GM18870 (cell line): Measurements from ENCODE around the gene HMGB1.

Experiments
- ATAC-seq: cut with Tn5 transposase; IDR thresholded peaks from one replicate; pipeline ENCODE4 v1.9.1; 2021; ENCODE audit warnings: moderate library complexity; ENCODE audit not compliant: unreplicated experiment

HMGB1 gene

DNA sequence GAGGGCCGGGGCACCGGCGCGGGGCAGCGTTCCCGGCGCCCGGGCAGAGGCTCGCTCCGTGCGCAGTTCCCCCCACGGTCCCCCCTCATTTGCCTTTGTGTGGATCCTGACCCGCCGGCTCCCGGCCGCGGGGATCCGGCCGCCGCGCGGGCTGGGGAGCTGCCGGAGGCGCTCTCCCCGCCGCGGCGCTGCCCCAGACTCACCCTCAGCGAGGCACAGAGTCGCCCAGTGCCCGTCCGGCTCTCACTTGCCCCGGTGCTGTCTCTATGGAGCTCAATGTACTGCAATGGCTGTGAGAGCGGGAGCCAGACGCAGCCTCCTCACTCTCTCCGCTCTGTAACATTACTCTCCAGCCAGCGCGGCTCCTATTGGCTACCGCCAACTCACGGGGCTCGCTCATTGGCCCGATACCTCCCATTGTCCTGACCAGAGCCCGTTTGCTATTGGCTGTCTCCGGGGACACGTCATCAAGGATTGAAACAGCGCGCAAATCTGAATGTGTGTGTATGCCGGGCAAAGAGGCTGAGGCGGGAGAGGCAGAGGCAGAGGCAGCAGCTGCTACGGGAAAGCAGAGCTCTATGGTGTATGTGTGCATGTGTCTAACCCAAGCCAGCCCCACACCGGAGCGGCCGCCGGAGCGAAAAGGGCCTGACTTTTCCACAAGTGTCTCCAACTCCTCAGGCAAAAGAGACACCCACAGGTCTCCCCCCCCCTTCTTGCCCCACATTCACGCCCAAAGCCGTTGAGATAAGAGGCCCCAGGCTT, at the start of gene HMGB1:
TSS of gene HMGB1 (minus strand) at position 344 of the 765 bp plus-strand sequence. CDS start 2,256 bp downstream, outside the sequence.
- ATAC-seq: peak; percentile 85

- no peak for ATAC-seq
These were observed 45.2 kb upstream of the HMGB1 start for GRCh38 chr13:30510811-30511371.

DNA sequence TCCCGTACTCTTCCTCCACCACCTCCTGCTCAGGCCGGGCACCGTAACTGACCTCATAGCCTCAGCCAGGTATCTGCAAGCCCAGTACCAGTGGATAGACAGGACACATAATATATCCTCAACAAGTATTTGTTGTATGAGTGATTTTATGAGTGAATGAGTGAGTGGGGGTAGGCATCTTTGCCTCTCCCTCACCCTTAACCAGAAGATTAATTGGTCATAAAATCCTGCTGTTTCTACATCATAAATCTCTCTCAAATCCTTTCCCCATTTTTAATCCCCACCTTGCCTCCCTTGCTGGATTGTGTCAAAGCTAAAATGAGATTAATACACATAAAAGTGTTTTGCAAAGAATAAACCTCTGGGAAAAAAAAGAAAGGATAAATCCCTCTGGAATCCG, 44.4 kb upstream of the HMGB1 start:
- ATAC-seq: no peak

GRCh38 chr13:30509254-30510050, 43.7 kb upstream of the HMGB1 start:
- no peak for ATAC-seq

GRCh38 chr13:30504081-30504480, 38.3 kb upstream of the HMGB1 start:
- ATAC-seq: peak; percentile 80

GRCh38 chr13:30502237-30502636, 36.5 kb upstream of the HMGB1 start:
- no peak for ATAC-seq

DNA sequence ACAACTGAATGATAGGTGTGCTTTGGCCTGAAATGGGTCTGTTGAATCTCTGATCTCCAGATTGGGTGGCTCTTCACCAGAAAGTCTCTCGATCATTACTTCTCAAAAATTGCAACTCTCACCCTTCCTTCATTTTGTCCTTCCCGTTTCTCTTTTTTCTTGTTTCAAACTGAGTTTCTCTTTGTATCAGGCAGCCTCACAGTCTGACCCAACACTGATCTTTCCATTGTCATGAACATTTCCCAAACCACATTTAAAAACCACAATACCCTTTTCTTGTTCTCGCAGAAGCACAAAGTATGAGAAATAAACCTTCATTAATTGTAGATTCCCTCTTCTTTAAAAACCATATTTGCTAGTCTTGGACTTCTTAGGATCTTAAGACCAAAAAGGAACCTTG, 33.6 kb upstream of the HMGB1 start:
- no peak for ATAC-seq

- ATAC-seq: no peak
These were observed 30.4 kb upstream of the HMGB1 start for GRCh38 chr13:30496147-30496546.

GRCh38 chr13:30495746-30496145, 30.0 kb upstream of the HMGB1 start:
- no peak for ATAC-seq

- no peak for ATAC-seq
These were observed 28.1 kb upstream of the HMGB1 start for GRCh38 chr13:30493658-30494381.

- no peak for ATAC-seq
These were observed 21.3 kb upstream of the HMGB1 start for GRCh38 chr13:30487075-30487470.

- ATAC-seq: no peak
These were observed 20.7 kb upstream of the HMGB1 start for GRCh38 chr13:30486230-30487074.

DNA sequence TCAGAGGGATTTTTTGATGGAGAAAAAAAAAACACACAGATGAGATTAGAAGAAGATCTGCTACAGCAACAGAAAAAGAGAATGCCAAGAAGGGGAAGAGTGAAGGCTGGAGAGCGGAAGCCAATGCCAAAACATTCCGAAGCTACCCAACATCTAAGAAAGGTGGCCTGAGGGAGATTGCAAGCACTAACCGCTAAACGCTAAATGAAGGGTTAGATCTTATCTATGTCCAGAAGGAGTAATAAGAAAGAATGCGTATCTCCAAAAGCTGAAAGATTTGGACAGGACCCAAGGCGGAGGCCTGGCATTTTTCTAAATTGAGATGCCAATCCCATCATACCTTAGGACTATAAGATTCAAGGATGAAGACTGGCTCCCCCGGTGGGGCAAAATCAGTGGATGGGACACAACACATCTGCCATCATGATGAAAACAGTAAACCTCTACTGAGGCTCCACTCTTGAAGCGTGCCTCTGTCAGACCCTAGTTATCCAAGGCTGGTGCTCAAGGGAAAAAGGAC, 15.6 kb upstream of the HMGB1 start:
- no peak for ATAC-seq

DNA sequence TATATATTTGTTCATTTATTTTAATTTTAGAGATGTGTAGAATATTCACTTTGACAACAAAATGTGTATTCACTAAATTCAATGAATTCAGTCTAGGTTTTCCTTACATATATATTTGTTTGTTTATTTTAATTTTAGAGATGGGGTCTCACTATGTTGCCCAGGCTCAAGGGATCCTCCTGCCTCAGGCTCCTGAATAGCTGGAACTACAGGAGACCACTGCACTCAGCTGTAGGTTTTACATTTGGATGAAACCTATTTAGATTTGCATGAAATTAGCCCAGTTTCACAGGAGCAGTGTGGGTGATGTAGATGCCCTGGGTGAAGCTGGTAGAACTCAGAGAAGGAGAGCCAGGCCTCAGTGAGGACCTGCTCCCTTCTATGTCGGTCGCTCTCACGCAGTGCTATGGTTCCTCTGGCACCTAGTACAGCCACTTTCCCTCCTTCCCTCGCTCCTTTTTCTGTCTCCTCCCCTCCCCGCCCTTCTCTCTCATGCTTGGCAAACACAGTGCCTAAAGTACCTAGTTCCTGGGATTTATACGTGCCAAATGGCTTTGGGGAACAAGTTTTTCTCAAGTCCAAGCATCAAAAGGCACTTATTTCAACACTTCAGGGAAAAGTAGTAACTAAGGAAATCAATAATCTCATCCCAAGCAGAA, 14.7 kb upstream of the HMGB1 start:
- no peak for ATAC-seq

- no peak for ATAC-seq
These were observed 14.1 kb upstream of the HMGB1 start for GRCh38 chr13:30479883-30480219.

- no peak for ATAC-seq
These were observed 13.6 kb upstream of the HMGB1 start for GRCh38 chr13:30479154-30479882.

DNA sequence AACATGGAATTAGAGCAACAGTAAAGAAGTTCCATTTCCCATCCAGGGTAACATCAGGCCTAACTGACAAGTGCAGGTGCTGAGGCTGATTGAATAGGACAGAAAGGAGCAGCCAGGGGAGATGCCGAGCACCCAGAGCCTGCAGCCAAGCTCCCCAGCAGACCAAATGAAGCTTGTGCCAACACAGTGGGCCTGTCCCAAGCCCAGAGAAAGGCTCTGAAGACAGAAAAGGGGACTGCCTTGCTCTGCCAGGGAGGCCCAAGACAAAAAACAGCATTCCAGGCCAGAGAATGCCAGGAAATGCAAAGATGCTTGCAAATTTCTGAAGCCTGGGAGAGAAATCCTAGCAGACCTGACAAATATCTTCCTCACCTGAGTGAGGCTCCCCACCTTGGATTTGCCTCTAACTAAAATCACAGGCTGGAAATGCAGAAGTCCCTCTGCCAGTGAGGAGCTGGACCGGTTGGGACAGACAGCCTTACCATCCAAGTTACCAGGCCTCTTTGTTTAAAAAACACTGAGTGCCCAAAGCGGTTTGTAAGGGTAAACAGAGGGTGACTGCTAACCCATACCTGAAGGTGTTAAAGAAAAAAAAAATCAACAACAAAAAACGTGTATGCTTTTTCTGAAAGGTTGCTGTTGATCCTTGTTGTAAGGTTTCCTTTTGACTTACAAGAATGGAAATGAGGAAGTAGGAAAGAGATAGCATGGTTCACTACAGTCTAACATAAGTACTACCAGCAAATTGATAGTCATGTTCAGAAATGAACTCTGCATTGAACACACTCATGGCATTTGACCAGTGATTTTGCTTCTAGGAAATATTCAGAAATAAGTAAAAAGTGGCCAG, 11.8 kb upstream of the HMGB1 start:
- ATAC-seq: peak; percentile 91

GRCh38 chr13:30473675-30474074, 7.9 kb upstream of the HMGB1 start:
- no peak for ATAC-seq
